ENCODE results near the gene IMPA2.
"Not testable (repeated sequence)": the region's sequence is repeated elsewhere in the genome, so short reads cannot be mapped to it uniquely, and the experiment has no call there.

The IMPA2 gene

GRCh38 chr18:12031181-12031580 lies 49.9 kb downstream of the IMPA2 start:
- DNase-seq: peak; percentile 35

- DNase-seq: peak; percentile 94
Measured at GRCh38 chr18:12031846-12032245, 50.5 kb downstream of the IMPA2 start.

DNA sequence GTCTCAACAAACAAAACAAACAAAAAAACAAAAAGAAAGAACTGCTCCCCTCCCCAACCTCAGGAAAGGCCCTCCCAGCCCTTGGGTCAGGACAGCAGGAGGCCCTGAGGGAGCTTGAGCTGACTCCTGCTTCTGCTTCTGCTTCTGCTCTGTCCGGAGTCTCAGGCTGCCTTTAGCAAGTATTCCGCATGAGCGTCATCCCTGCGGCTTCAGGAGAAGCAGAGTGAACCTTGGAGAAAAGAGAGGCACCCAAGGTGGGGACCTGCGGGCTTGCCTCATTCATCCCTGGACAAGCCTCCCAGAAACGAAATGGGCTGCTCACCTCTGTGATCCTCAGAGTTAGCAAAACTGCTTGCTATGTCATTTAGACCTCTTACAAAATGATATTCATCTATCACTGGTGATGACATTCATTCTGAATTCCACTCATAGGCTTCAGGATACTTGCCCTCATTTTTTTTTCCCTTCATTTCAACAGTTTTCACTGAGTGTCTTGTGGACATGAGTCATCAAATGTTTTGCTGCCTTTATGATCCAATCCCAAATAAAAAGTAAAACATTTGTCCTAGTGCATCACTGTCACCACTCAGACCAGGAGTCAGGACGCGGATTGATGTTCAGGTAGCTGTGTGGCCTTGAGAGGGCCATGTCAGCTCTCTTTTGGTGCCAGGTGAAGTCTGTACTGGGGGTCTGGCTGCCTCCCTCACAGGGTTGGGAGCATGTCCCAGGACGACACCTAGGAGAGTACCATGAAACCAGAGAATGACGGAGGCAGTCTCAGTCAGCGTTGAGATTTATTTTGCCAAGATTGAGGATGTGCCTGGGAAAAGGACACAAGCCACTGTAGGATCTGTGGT lies 51.7 kb downstream of the IMPA2 start:
- peak; percentile 89 for DNase-seq

- no peak for DNase-seq
Measured at GRCh38 chr18:12033643-12034025, 52.3 kb downstream of the IMPA2 start.

DNA sequence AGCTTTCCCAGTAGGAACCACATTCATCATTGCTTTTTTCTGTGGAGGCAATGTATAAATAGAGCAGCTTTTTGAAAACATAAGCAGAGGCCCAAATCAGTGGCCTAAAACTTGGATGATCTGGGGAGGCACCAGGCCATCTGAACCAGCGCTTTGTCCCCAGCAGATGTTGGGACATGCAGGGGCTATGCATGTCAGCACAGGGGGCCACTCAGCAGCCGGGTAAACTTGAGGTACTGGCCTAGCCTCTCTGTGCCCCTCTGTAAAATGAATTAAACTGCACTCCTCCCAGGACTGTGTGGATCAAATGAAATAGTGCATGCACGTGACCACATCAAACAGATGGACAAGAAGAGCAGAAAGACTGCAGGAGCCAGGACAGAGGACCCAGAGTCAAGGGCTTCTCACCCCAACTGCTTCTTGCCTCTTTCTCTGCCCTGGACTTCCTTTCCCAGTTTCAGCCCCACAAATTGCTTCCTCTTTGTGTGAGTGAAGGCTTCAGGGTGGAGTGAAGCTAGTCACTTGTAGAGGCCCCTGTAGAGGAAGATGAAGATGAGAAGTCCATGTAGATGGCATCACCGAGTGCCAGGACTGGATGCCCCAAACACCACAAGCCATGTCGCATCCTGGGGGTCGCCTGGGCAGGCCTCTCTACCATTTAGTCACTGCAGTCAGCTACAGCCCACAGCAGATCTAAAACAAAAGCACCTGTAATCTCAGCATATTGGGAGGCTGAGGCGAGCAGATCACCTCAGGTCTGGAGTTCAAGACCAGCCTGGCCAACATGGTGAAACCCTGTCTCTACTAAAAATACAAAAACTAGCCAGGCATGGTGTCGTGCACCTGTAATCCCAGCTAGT lies 53.2 kb downstream of the IMPA2 start:
- no peak for DNase-seq

GRCh38 chr18:12035481-12035880 lies 54.2 kb downstream of the IMPA2 start:
- no peak for DNase-seq

DNA sequence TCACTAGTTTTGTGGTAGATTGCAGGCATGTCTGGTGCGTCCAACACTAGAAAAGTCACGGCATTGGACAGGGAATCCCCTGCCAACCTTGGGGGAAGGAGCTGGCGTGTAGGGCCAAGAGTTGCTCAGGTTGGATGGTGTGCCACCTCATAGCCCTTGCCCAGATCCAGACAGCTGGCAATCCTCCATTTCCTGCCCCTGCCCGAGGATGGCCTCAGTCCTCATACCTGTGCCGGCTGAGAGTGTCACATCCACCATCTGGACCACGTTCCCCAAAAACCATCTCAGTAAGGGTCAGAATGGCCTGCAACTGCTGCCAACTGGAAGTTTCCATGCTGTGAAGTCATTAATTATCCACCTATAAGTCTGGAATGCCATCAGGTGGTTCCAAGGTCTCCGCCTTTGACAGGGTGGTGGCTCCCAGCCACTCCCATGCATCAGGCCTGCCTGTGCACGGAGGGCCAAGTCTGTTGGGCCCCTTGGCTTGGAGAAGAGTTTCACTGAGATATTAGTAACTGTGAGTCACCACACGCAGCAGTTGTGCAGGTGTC lies 55.0 kb downstream of the IMPA2 start:
- DNase-seq: no peak

GRCh38 chr18:12038082-12038638 lies 56.9 kb downstream of the IMPA2 start:
- DNase-seq: no peak

GRCh38 chr18:12038639-12039539 lies 57.6 kb downstream of the IMPA2 start:
- peak; percentile 63 for DNase-seq

DNA sequence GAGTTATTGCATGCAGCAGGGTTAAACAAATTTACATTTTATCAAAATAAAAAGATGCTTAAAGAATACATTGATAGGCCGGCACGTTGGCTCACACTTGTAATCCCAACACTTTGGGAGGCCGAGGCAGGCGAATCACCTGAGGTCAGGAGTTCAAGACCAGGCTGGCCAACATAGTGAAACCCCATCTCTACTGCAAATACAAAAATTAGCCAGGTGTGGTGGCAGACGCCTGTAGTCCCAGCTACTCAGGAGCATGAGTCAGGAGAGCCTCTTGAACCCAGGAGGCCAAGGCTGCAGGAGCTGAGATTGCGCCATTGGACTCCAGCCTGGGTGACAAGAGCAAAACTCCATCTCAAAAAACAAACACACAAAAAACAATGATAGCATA lies 58.2 kb downstream of the IMPA2 start:
- DNase-seq: not testable (repeated sequence)

GRCh38 chr18:12041561-12041960 lies 60.3 kb downstream of the IMPA2 start:
- DNase-seq: peak; percentile 90

DNA sequence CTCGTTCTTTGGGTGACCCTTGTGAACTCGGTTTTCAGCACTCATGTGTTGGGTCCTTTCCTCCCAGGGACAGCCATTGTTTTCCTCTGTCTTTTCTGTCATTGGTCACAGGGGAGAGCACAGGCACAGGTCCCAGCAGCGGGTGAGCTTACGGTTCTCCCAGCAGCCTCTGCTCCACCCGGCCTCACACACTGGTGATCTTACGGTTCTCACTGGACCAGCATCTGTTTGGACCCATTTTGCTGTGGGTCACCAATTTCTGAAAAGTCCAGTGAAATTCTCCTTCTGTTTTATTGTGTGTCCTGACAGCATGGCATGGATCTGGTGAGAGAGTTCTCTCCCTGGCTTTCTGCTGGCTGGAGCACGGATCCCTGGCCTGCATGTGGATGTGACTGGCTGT lies 62.5 kb downstream of the IMPA2 start:
- DNase-seq: no peak

DNA sequence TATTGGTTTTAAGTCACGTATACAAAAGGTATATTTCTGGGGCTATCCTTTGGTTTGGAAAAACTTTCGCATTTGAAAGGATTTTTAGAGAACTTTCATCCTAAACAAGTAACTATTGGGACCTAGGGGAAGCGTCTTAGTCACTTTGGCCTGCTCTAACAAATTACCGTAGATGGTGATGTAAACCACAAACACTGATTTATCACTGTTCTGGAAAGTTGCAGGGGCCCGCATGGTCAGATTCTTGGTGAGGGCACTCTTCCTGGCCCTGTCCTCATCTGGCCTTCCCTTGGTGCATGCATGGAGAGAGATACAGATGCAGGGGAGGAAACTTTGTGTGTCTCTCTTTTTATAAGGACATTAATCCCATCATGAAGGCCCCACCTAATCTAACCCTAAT lies 63.3 kb downstream of the IMPA2 start:
- DNase-seq: peak; percentile 48

GRCh38 chr18:12046046-12046750 lies 64.9 kb downstream of the IMPA2 start:
- no peak for DNase-seq

DNA sequence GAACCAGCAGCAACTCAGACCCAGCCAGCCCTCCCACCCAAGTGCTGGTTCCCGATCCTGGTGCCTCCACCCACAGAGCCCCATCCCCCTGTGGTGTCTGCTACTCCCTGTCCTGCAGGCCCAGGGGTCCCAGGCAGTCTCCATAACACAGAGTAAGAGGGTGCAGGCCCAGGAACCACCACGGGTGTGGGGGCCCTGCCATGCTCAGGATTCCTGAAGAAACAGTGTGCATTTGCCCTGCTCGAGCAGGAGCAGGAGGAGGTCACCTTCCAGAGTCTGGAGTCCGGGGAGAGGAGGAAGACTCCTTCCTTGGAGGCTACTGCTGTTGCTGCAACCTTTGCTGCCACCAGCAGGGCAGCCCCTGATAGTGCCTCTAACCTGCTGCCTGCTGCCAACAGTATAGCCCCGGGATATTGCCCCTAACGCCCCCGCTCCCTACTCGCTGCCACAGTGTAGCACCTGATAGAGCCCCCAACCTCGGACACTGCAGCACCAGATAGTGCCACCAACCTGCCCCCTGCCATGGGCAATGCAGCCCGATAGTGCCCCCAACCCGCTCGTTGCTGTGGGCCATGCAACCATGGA lies 65.5 kb downstream of the IMPA2 start:
- DNase-seq: no peak

DNA sequence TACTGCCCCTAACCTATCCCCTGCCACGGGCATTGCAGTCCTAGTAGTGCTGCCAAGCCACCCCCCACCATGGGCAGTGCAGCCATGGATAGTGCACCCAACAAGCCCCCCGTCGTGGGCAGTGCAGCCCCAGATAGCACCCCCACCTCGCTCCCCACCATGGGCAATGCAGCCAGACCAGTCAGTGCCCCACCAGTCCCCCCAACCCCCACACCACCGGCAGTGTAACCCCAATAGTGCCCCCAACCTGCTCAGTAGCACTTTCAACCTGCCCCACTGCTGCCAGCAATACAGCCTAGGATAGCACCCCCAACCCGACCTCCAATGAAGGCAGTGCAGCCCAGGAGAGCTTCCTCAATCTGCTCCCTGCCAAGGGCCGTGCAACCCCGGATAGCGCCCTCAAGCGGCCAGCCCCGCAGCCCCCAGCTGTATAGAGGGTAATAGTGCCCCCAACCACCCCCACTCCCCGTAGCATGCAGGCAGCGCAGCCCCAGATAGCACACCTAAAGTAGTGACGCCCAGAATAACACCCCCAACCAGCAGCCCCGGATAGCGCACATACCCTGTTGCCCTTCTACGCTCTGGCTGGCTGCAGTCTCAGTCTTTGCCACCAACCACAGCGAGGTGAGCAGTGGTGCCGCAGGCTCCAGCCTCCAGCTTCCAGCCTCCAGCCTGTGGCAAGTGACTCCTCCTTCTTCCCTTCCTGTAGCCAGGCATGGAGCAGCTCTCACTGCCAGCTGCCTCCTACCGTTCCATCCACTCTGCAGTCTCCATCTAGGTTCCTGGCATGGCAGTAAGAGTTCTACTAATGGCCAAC lies 66.9 kb downstream of the IMPA2 start:
- DNase-seq: no peak

- peak; percentile 77 for DNase-seq
Measured at GRCh38 chr18:12048827-12049175, 67.5 kb downstream of the IMPA2 start.

- peak; percentile 55 for DNase-seq
Measured at GRCh38 chr18:12049978-12050811, 68.9 kb downstream of the IMPA2 start.

- DNase-seq: no peak
Measured at GRCh38 chr18:12052866-12053265, 71.6 kb downstream of the IMPA2 start.

All from fibroblast of upper back skin (primary cell).